Measurements from ENCODE around the gene METAP1.
"Not testable (repeated sequence)": the region's sequence is repeated elsewhere in the genome, so short reads cannot be mapped to it uniquely, and the experiment has no call there.

METAP1 gene

GRCh38 chr4:99102634-99103033, 107.1 kb downstream of the METAP1 start:
- no peak for DNase-seq

GRCh38 chr4:99103166-99103565, 107.6 kb downstream of the METAP1 start:
- no peak for DNase-seq

- DNase-seq, result no peak
Measured at GRCh38 chr4:99104153-99104552, 108.6 kb downstream of the METAP1 start.

GRCh38 chr4:99109286-99109685, 113.8 kb downstream of the METAP1 start:
- DNase-seq, result not testable (repeated sequence)
